GM12872 (cell line): Measurements from ENCODE around the gene SCN4B.

Experiments
- TF ChIP-seq, protein P1 (sequence below): IDR thresholded peaks from 3 replicates; pipeline ENCODE4 v1.5.1; 2011; ENCODE audit warnings: low read depth, mild to moderate bottlenecking, low read length, moderate library complexity; ENCODE audit not compliant: insufficient read depth

Gene SCN4B

DNA sequence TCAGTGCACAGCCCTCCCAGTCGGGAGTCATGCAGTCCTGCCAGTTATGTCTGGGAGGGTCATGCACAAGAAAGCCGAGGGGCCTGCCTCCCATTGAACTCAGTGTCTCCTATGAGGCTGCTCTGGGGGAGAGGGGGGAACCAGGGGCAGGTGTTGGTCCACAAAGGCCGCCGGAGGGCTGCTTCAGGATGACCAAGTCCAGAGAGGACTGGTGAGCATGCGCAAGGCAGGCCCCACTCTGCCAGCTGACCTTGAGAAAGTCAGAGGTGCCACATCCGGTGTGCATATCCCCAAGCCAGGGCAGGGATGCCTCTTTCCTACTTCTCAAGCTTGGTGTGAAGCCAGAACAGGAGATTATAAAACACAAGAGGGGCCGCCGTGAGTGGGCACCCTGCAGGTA is 4.4 kb downstream of the SCN4B start:
- TF ChIP-seq, protein P1, sequence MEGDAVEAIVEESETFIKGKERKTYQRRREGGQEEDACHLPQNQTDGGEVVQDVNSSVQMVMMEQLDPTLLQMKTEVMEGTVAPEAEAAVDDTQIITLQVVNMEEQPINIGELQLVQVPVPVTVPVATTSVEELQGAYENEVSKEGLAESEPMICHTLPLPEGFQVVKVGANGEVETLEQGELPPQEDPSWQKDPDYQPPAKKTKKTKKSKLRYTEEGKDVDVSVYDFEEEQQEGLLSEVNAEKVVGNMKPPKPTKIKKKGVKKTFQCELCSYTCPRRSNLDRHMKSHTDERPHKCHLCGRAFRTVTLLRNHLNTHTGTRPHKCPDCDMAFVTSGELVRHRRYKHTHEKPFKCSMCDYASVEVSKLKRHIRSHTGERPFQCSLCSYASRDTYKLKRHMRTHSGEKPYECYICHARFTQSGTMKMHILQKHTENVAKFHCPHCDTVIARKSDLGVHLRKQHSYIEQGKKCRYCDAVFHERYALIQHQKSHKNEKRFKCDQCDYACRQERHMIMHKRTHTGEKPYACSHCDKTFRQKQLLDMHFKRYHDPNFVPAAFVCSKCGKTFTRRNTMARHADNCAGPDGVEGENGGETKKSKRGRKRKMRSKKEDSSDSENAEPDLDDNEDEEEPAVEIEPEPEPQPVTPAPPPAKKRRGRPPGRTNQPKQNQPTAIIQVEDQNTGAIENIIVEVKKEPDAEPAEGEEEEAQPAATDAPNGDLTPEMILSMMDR = no peak

DNA sequence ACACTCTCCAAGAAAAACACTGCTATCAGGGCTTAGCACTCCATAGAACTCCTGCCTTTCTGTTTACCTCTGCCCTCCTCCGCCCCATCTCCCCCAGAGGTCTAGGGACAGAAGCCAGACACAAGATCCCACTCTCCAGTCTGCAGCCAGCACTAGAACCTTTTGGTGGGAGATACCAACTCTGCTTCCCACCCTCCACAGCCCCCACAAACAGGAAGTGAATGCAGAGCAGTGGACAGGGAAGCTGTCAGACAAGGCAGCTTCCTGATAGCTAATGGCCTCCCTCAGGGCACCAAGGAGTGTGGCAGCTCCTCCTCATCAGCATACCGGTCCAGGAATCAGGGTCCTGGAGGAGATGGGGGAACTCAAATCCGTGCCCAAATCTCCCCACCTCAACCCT is 5.1 kb downstream of the SCN4B start:
- TF ChIP-seq, protein P1 = no peak

DNA sequence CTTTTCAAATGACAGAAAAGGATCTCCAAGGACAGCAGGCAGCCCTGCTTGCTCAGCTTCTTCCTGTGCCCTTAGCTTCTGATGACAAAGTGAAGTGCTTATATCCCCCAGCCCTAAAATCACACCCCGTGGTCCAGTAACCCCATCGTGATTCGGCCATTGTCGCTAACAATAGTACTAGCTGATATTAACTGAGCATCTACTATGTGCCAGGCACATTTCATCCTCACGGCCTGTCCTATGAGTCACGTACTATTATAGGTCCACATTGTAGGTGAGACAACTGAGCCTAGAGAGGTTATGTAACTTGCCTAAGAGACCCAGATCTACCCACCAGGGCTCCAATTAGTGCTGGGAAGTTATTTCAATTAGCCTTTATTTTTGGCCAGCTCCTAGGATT is 6.1 kb downstream of the SCN4B start:
- TF ChIP-seq, protein P1 = no peak

DNA sequence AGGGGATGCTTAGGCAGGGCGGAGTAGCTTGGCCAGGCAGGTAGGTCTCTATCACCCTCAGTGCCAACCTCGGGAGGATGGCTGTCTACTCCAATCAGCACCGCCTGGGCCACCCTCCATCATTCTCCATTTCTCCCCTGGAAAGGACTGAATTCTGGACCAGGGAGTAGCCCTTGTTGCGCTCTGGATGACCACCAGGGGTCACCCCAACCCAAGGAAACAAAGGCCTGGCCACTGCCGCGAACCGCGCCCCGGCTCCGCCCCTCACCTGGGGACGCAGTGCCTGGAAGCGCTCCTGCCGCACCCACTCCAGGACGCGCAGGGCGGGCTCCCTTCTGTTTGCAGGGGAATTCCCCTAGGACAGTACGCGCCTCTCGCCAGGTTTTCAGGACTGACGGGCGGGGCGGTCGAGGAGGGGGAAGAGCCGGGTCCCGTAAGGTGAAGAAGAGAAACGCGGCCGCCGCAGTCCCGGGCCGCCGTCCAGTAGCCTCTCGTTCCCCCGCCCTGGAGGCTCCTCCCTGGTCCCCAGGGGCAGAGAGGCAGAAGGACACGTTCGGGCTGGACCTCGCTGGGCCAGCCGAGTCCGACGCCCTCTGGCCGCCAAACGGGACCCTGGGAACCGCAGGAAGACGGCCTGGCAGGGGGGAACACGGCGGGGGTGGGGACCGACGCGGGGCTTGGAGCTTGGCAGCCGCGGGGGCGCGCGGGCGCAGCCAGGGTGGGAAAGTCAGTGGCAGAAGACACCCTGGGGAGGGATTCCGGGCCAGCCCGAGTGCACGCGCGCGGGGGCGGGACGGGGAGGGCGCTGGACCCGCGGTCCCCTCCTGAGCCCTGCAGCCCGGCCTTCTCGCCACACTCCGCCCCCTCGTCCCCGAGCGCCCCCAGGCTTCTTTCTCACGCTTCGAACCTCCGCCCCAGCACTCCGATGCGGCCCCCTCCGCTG is 7.1 kb downstream of the SCN4B start:
- TF ChIP-seq, protein P1 = peak; percentile 88

DNA sequence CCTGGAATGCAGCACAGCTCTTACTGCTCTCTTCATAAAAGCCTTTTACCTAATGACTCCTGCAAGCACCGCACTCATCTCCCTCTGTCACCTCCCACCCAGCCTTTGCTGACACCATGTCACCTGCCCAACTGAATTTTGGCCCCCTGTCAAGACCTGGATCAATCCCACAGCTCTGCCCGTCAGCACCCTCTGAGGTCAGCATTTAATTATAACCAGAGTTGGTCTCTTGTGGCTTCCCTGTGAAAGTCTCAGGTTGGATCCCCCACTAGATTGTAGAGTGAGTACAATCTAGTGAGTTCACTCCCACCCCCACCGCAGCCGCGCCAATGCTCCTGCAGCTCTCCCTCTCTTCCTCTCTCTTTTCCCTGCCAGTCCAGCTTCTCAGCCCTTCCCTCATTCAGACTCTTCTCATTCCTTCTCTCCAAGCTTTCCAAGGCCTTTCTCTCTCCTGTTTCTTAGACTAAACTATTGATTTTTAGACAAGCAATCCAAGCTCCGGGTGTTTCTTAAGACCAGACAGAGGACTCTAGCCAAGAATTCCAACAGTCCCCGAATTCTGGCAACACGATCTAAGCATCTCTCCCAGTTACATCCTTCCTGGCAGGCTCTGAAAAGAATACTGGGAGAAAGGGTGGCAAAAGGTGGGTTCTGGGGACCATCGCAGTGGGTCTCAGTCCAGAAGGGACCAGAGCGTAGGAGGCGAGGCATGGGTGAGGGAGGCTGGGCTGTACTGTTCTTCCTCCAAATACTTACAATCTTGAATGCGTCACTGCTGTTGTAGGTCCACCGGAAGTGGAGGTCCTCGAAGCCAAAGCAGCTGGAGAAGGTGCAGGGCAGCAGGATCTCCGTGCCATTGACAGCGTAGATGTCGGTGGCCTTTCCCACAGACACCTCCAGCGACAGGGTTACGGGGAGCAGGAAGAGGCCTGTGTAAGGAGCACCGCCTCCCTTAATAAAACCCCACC is 8.0 kb downstream of the SCN4B start:
- TF ChIP-seq, protein P1 = no peak

DNA sequence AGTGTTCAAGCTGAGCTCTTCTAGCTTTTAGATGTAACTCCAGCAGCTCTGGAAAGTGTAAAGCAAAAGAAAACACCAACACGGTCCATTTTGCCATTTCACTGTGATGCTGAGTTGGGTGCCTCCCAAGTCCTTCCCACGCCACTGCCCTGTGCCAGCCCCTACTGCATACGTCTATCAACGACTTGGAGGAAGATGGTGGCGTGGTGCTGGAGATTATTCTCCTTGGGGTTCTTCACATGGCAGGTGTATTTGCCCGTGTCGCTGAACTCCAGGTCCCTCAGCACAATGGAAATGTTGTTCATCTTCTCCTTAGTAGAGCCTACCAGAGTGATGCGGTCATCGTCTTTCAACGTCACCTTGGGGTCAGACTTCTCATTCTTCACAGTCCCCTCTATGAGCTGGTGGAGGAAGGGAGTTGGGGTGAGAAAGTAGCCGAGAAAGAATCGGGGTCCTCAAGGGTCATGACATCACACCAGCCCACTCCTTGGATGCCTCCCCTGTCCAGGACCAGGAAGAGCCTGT is 8.9 kb downstream of the SCN4B start:
- TF ChIP-seq, protein P1 = no peak

DNA sequence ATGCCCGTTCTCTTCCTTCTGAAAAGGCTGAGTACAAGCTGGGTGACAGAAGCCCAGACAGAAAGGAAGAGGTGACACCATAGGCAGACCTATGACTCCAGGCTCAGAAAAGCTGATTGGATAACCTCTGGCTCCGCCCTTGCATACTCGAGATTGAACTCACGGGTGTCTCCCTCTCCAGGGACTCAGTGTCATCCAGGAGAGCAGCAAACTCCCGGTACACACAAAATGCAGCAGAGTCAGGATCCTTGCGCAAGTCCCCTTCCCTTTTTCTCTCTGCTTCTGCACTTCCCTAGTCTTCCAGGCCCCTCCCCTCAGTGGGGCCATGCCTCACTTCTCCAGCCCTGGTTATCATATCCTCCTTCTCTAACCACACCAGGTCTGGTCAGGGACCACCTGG is 9.8 kb downstream of the SCN4B start:
- TF ChIP-seq, protein P1 = no peak
